ENCODE measurements around the gene ADAM12.

The ADAM12 gene

GRCh38 chr10:126104767-126105166, 283.5 kb downstream of the ADAM12 start:
- Histone ChIP-seq H2AFZ (ENCODE audit: low read length) (no peak overlapping the region), H3K4me2 (ENCODE audit: low read depth, low read length, poor library complexity, severe bottlenecking) (no peak overlapping the region)
- TF ChIP-seq EZH2phosphoT487 (IDR thresholded peaks at IDR 0.05; ENCODE audit: borderline replicate concordance) (no peak), CTCF (conservative IDR thresholded peaks at IDR 0.05; ENCODE audit: low read length) (no peak)

GRCh38 chr10:126102636-126103035, 285.6 kb downstream of the ADAM12 start:
- Histone ChIP-seq H3K4me3 (ENCODE audit: low read length, poor library complexity, severe bottlenecking) (no peak overlapping the region), H3K9me2 (replicated peaks; ENCODE audit: low read depth, low read length) (no peaks in the 10 kb centered on the region)
- TF ChIP-seq EZH2phosphoT487 (IDR thresholded peaks at IDR 0.05; ENCODE audit: borderline replicate concordance), result no peak
- no peak for TF ChIP-seq CTCF (conservative IDR thresholded peaks at IDR 0.05; ENCODE audit: low read length)

More at GRCh38 chr10:126104767-126105166, 283.5 kb downstream of the ADAM12 start:
- H4K20me1 ChIP-seq (ENCODE audit: insufficient read depth, low read length, poor library complexity, severe bottlenecking), result no peaks in the 10 kb centered on the region
- no peaks in the 10 kb centered on the region for H3K36me3 ChIP-seq (ENCODE audit: insufficient read depth, low read length)
- no peaks in the 10 kb centered on the region; the same call in 1 of the 2 replicates for H3K9me3 ChIP-seq (ENCODE audit: insufficient read depth, low read depth, low read length)
- no peak overlapping the region for H3K4me3 ChIP-seq (ENCODE audit: low read length, poor library complexity, severe bottlenecking)
- H3K79me2 ChIP-seq (ENCODE audit: insufficient read depth, low read length), result no peaks in the 10 kb centered on the region
- H3K9me2 ChIP-seq (replicated peaks; ENCODE audit: low read depth, low read length), result no peaks in the 10 kb centered on the region
- H3K9ac ChIP-seq (ENCODE audit: low read depth, low read length, poor library complexity, severe bottlenecking), result no peak overlapping the region
- no peaks in the 10 kb centered on the region for H3K27me3 ChIP-seq (ENCODE audit: insufficient read depth, low read length, poor library complexity, severe bottlenecking)
- no peaks in the 10 kb centered on the region for H3F3A ChIP-seq (ENCODE audit: low read depth)
- no peaks in the 10 kb centered on the region for H3K4me1 ChIP-seq (ENCODE audit: insufficient read depth, low read length, poor library complexity, severe bottlenecking)

GRCh38 chr10:126101736-126102135, 286.5 kb downstream of the ADAM12 start:
- Histone ChIP-seq H3K9me3 (ENCODE audit: insufficient read depth, low read depth, low read length) (no peaks in the 10 kb centered on the region; the same call in 1 of the 2 replicates), H3K4me3 (ENCODE audit: low read length, poor library complexity, severe bottlenecking) (no peak overlapping the region), H3K9ac (ENCODE audit: low read depth, low read length, poor library complexity, severe bottlenecking) (no peak overlapping the region), H3K36me3 (ENCODE audit: insufficient read depth, low read length) (no peaks in the 10 kb centered on the region), H3K4me2 (ENCODE audit: low read depth, low read length, poor library complexity, severe bottlenecking) (no peak overlapping the region), H3K4me1 (ENCODE audit: insufficient read depth, low read length, poor library complexity, severe bottlenecking) (no peaks in the 10 kb centered on the region), H3K79me2 (ENCODE audit: insufficient read depth, low read length) (no peaks in the 10 kb centered on the region), H3K27me3 (ENCODE audit: insufficient read depth, low read length, poor library complexity, severe bottlenecking) (no peaks in the 10 kb centered on the region), H3K9me2 (replicated peaks; ENCODE audit: low read depth, low read length) (no peaks in the 10 kb centered on the region), H2AFZ (ENCODE audit: low read length) (no peak overlapping the region), H4K20me1 (ENCODE audit: insufficient read depth, low read length, poor library complexity, severe bottlenecking) (no peaks in the 10 kb centered on the region), H3F3A (ENCODE audit: low read depth) (no peaks in the 10 kb centered on the region)
- no peak for TF ChIP-seq CTCF (conservative IDR thresholded peaks at IDR 0.05; ENCODE audit: low read length)
- no peak for TF ChIP-seq EZH2phosphoT487 (IDR thresholded peaks at IDR 0.05; ENCODE audit: borderline replicate concordance)

More at GRCh38 chr10:126102636-126103035, 285.6 kb downstream of the ADAM12 start:
- H3K4me2 ChIP-seq (ENCODE audit: low read depth, low read length, poor library complexity, severe bottlenecking), result no peak overlapping the region
- no peaks in the 10 kb centered on the region for H3K79me2 ChIP-seq (ENCODE audit: insufficient read depth, low read length)
- no peak overlapping the region for H2AFZ ChIP-seq (ENCODE audit: low read length)
- no peaks in the 10 kb centered on the region for H3F3A ChIP-seq (ENCODE audit: low read depth)
- no peaks in the 10 kb centered on the region for H3K4me1 ChIP-seq (ENCODE audit: insufficient read depth, low read length, poor library complexity, severe bottlenecking)
- H3K9me3 ChIP-seq (ENCODE audit: insufficient read depth, low read depth, low read length), result no peaks in the 10 kb centered on the region; the same call in 1 of the 2 replicates
- H4K20me1 ChIP-seq (ENCODE audit: insufficient read depth, low read length, poor library complexity, severe bottlenecking), result no peaks in the 10 kb centered on the region
- H3K36me3 ChIP-seq (ENCODE audit: insufficient read depth, low read length), result no peaks in the 10 kb centered on the region
- H3K9ac ChIP-seq (ENCODE audit: low read depth, low read length, poor library complexity, severe bottlenecking), result no peak overlapping the region
- H3K27me3 ChIP-seq (ENCODE audit: insufficient read depth, low read length, poor library complexity, severe bottlenecking), result no peaks in the 10 kb centered on the region

Measured in Loucy (cell line).